Measurements from ENCODE around the gene NR1D1. TPM values are rescaled to one million over a fixed set of nuclear protein-coding genes. Genes with fewer than 3 reads are reported as not detected.

Gene NR1D1
- total RNA-seq, 1 donor from 2014 or later: 5.5 TPM

DNA sequence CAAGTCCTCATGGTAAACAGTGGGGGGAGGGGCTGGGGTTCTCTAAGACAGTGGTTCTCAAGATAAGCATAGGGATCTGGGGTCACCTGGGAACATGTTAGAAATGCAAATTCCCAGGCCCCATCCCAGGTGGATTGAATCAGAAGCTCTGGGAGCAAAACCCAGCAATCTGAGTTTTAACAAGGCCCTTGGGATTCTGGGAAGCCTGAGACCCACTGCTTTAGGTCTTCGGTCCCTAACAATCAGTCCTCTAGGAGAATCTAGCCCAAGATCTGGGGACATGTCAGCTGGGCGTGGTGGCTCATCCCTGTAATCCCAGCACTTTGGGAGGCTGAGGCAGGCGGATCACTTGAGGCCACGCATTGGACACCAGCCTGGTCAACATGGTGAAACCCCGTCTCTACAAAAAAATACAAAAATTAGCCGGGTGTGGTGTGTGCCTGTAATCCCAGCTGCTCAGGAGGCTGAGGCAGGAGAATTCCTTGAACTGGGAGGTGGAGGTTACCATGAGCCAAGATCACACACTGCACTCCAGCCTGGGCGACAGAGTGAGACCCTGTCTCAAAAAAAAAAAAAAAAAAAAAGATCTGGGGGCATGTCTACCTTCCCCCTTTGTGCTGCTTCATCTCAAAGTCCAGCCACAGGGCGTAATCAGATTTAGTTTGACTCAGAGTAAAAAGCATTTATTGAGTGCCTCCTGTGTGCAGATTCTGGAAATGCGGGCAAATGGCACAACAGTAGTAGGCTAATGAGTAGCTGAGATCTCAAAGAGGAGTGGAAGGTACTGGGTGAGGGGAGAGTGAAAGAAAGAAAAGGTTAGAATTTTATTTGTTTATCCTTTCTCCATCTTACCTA, 8.8 kb upstream of the NR1D1 start:
- Mint-ChIP-seq H3K9me3 (no peaks in the 10 kb centered on the region), H3K4me3 (no peak overlapping the region), H3K36me3 (ENCODE audit: low read depth) (no peaks in the 10 kb centered on the region), H3K27me3 (no peaks in the 10 kb centered on the region), H3K27ac (no peak overlapping the region), H3K4me1 (peaks cover 82% of the 10 kb centered on the region)
- ChIA-PET CTCF (interaction anchor here (0.9 to 6.8 kb wide), 5 partner anchors 24 to 59 kb away, joined by 3 to 116 read pairs (median 43); partner anchors contain the start of genes CASC3 and THRA), POLR2A (interaction anchor here (0.5 to 1.2 kb wide), 8 partner anchors 8 to 188 kb away, joined by 3 to 10 read pairs (median 4); partner anchors contain the start of gene MSL1)
- intact Hi-C loops (cut with micrococcal nuclease): loop anchor here (1.0 to 2.0 kb wide), 2 partner anchors 9 to 54 kb away; partner anchors contain the start of genes MED24 and NR1D1
- ATAC-seq (ENCODE audit: low read depth) (no peak), DNase-seq (no peak)
- TF ChIP-seq CTCF (IDR thresholded peaks at IDR 0.05): no peak

- no peak for DNase-seq
- POLR2A ChIA-PET: interaction anchor here (0.5 to 1.3 kb wide), 5 partner anchors 9 to 105 kb away, joined by 3 to 7 read pairs (median 3); partner anchors contain the start of genes MED24 and MSL1
- TF ChIP-seq CTCF (IDR thresholded peaks at IDR 0.05): no peak
These were observed 7.3 kb upstream of the NR1D1 start for GRCh38 chr17:40107522-40108174.

DNA sequence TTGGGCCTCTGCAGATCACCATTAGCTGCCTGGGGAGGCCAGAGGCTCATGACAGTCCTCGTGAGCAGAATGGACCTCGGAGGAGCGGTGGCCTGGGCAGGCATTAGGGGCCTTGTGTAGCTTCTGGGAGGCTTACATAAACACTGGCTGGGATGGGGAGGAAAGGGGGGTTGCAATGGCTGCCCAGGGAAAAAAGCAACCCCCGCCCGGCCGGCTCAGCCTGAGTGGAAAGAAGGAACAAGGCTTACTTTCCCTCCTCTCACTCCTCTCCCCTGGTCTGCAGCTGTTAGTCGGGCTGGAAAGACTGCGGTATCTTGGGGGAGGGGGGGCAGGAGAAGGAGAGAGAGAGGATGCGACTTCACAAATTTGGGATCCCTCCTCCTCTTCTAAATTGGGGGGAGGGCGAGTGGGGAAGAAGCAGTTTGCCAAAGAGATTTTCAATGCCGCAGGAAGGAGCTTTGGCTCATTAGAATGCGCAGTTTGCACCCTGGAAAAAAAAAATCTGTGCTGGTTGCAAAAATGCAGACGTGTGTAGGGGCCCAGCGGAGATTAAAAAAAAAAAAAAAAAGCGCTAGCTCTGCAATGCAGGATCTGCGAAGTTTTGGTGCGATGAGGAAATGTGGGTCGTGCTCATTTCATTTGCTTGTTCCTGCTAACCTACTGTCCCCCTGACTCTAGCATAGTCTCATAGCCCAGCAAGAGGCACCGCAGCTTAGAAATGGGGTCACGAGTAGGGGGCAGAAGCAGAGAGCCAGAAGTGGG, 6.6 kb upstream of the NR1D1 start:
- no peak for ATAC-seq (ENCODE audit: low read depth)
- POLR2A ChIA-PET: interaction anchor here (0.6 to 1.3 kb wide), 6 partner anchors 8 to 77 kb away, joined by 3 to 14 read pairs (median 6); partner anchors contain the start of genes MED24 and MSL1

More at GRCh38 chr17:40107522-40108174, 7.3 kb upstream of the NR1D1 start:
- Mint-ChIP-seq H3K36me3 (ENCODE audit: low read depth) (no peaks in the 10 kb centered on the region), H3K4me3 (peak overlapping the region; percentile 72), H3K4me1 (peaks cover 69% of the 10 kb centered on the region), H3K27ac (peak overlapping the region; percentile 83), H3K9me3 (no peaks in the 10 kb centered on the region), H3K27me3 (no peaks in the 10 kb centered on the region)
- CTCF ChIA-PET: interaction anchor here (0.8 to 1.5 kb wide), 2 partner anchors 22 to 32 kb away, joined by 3 to 4 read pairs; no protein-coding TSS in a partner anchor
- ATAC-seq (ENCODE audit: low read depth): peak; percentile 29
- intact Hi-C loops (cut with micrococcal nuclease): loop anchor here (1.0 to 2.0 kb wide), 2 partner anchors 7 to 53 kb away; partner anchors contain the start of genes MED24 and NR1D1

More for the DNA sequence above, 6.6 kb upstream of the NR1D1 start:
- CTCF ChIA-PET: interaction anchor here (0.8 to 1.5 kb wide), 2 partner anchors 21 to 31 kb away, joined by 3 to 4 read pairs; no protein-coding TSS in a partner anchor
- Mint-ChIP-seq H3K27me3 (no peaks in the 10 kb centered on the region), H3K4me3 (peak overlapping the region; percentile 5), H3K4me1 (peaks cover 62% of the 10 kb centered on the region), H3K27ac (peak overlapping the region; percentile 83), H3K9me3 (no peaks in the 10 kb centered on the region), H3K36me3 (ENCODE audit: low read depth) (no peaks in the 10 kb centered on the region)
- DNase-seq: no peak
- intact Hi-C loops (cut with micrococcal nuclease): no loop called here
- TF ChIP-seq CTCF (IDR thresholded peaks at IDR 0.05): no peak

Measured in activated B cell treated with CpG ODN at 0.5 μM for 24 hours (primary cell).